Frontal cortex (tissue), 4 donors: ENCODE measurements around the gene TRIM4. TPM values are rescaled to one million over a fixed set of nuclear protein-coding genes. Genes with fewer than 3 reads are reported as not detected.
"Not testable (repeated sequence)": the region's sequence is repeated elsewhere in the genome, so short reads cannot be mapped to it uniquely, and the experiment has no call there.

ENCODE experiments used
- DNase-seq, 2 donors: peaks; one replicate each; pipeline ENCODE4 v3.0.0; 2012; ENCODE audit warnings: low spot score in 2 of 2
- FAIRE-seq: peaks from 2 replicates; lab custom pipeline; 2012; peaks lifted over from hg19 to GRCh38; lab: Jason Lieb, UNC
- total RNA-seq: library from RNA; depleted of rRNA; stranded (reverse); fragments of >200 nt; gene quantifications from one replicate; pipeline ENCODE4 v1.2.3, GENCODE V29; 2014
- donor health status: control.
- donor health status: control.
- donor health status: control.

TRIM4 gene
- total RNA-seq = 10.6 TPM

- DNase-seq (peak; percentile 88 to 90), FAIRE-seq (no peak)
Observed at GRCh38 chr7:99918959-99919813, at the start of gene TRIM4. TRIM4 (minus strand) TSS chr7:99919530; CDS start chr7:99919401, 129 bp downstream.

GRCh38 chr7:99958564-99959227, 39.4 kb upstream of the TRIM4 start:
- FAIRE-seq = no peak
- DNase-seq = no peak

- DNase-seq (no peak), FAIRE-seq (no peak)
Observed at GRCh38 chr7:99955247-99955646, 35.9 kb upstream of the TRIM4 start.

- not testable (repeated sequence) for DNase-seq, FAIRE-seq
Observed at GRCh38 chr7:99954643-99955042, 35.3 kb upstream of the TRIM4 start.

GRCh38 chr7:99953649-99954048, 34.3 kb upstream of the TRIM4 start:
- FAIRE-seq = no peak
- DNase-seq = no peak

GRCh38 chr7:99952649-99953048, 33.3 kb upstream of the TRIM4 start:
- FAIRE-seq = not testable (repeated sequence)

GRCh38 chr7:99950819-99951218, 31.5 kb upstream of the TRIM4 start:
- not testable (repeated sequence) for FAIRE-seq, DNase-seq

More at GRCh38 chr7:99952649-99953048, 33.3 kb upstream of the TRIM4 start:
- not testable (repeated sequence) for DNase-seq

- DNase-seq (no peak), FAIRE-seq (no peak)
Observed at GRCh38 chr7:99949645-99950228, 30.4 kb upstream of the TRIM4 start.

GRCh38 chr7:99947608-99948007, 28.3 kb upstream of the TRIM4 start:
- no peak for DNase-seq
- FAIRE-seq = no peak

GRCh38 chr7:99944497-99945070, 25.3 kb upstream of the TRIM4 start:
- FAIRE-seq (no peak), DNase-seq (no peak)

- FAIRE-seq (no peak), DNase-seq (no peak)
Observed at GRCh38 chr7:99943641-99944496, 24.5 kb upstream of the TRIM4 start.

GRCh38 chr7:99938296-99938695, 19.0 kb upstream of the TRIM4 start:
- FAIRE-seq = no peak

GRCh38 chr7:99935009-99935408, 15.7 kb upstream of the TRIM4 start:
- not testable (repeated sequence) for DNase-seq, FAIRE-seq

More at GRCh38 chr7:99938296-99938695, 19.0 kb upstream of the TRIM4 start:
- no peak for DNase-seq

GRCh38 chr7:99930376-99930775, 11.0 kb upstream of the TRIM4 start:
- DNase-seq (no peak), FAIRE-seq (no peak)

- FAIRE-seq = no peak
- DNase-seq = no peak
Observed at GRCh38 chr7:99929730-99930053, 10.4 kb upstream of the TRIM4 start.

- peak in 1 of 2 donors; percentile 63 for DNase-seq
- FAIRE-seq = no peak
Observed at GRCh38 chr7:99928994-99929729, 9.8 kb upstream of the TRIM4 start, which contains the start of gene GJC3. GJC3 (minus strand) TSS chr7:99929620; CDS start chr7:99929620, 0 bp downstream.

- DNase-seq (no peak), FAIRE-seq (no peak)
Observed at GRCh38 chr7:99928188-99928587, 8.9 kb upstream of the TRIM4 start.

- FAIRE-seq (no peak), DNase-seq (no peak)
Observed at GRCh38 chr7:99927536-99927935, 8.2 kb upstream of the TRIM4 start.

- no peak for DNase-seq
- FAIRE-seq = no peak
Observed at GRCh38 chr7:99926321-99926720, 7.0 kb upstream of the TRIM4 start.
